ENCODE results near the gene LMO7.

DNA sequence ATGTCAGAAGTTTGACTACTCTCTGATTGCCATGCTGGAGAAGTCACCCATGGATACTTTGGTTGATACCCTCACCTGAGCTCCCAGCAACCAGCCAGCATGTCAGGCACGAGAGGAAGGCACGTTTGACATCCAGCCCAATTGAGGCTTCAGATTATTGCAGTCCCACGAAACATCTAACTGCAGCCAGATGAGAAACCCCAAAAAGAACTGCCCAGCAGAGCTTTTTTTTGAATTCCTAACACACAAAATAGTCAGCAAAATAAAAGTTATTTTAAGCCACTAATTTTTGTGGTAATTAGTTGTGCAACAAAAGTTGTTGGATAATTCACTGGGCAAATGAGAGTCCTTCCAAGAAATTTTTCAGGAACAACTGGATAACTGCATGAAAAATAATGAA lies 259.0 kb downstream of the LMO7 start:
- TF ChIP-seq, protein P1, sequence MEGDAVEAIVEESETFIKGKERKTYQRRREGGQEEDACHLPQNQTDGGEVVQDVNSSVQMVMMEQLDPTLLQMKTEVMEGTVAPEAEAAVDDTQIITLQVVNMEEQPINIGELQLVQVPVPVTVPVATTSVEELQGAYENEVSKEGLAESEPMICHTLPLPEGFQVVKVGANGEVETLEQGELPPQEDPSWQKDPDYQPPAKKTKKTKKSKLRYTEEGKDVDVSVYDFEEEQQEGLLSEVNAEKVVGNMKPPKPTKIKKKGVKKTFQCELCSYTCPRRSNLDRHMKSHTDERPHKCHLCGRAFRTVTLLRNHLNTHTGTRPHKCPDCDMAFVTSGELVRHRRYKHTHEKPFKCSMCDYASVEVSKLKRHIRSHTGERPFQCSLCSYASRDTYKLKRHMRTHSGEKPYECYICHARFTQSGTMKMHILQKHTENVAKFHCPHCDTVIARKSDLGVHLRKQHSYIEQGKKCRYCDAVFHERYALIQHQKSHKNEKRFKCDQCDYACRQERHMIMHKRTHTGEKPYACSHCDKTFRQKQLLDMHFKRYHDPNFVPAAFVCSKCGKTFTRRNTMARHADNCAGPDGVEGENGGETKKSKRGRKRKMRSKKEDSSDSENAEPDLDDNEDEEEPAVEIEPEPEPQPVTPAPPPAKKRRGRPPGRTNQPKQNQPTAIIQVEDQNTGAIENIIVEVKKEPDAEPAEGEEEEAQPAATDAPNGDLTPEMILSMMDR (IDR thresholded peaks at IDR 0.05), result no peak
- TF ChIP-seq EZH2 (IDR thresholded peaks at IDR 0.05) (no peak), EZH2phosphoT487 (IDR thresholded peaks at IDR 0.05) (no peak)
